22Rv1 (cell line): ENCODE data around the gene KLHL40.

ENCODE experiments used
- H3K27ac ChIP-seq: fragments of 450-650 bp; 2 replicates; pipeline ENCODE4 v1.5.1; 2017
- CTCF ChIP-seq: fragments of 450-650 bp; IDR thresholded peaks from 2 replicates; pipeline ENCODE4 v1.5.1; 2017; ENCODE audit warnings: mild to moderate bottlenecking
- ZFX ChIP-seq: fragments of 450-650 bp; IDR thresholded peaks from 2 replicates; pipeline ENCODE4 v1.6.1; 2017; ENCODE audit warnings: antibody characterized with exemption, borderline replicate concordance

Gene KLHL40

GRCh38 chr3:42691816-42692666 is 6.7 kb downstream of the KLHL40 start:
- H3K27ac ChIP-seq = no peak overlapping the region
- TF ChIP-seq ZFX (no peak), CTCF (no peak)

GRCh38 chr3:42692667-42693529 is 7.6 kb downstream of the KLHL40 start:
- H3K27ac ChIP-seq = no peak overlapping the region
- TF ChIP-seq CTCF (no peak), ZFX (no peak)

GRCh38 chr3:42693530-42693930 is 8.2 kb downstream of the KLHL40 start:
- TF ChIP-seq CTCF (no peak), ZFX (no peak)
- H3K27ac ChIP-seq = no peak overlapping the region

- H3K27ac ChIP-seq = no peak overlapping the region
- no peak for TF ChIP-seq ZFX
- no peak for TF ChIP-seq CTCF
Measured at GRCh38 chr3:42694366-42694765, 9.0 kb downstream of the KLHL40 start.

- TF ChIP-seq CTCF = no peak
- TF ChIP-seq ZFX = no peak
- no peak overlapping the region for H3K27ac ChIP-seq
Measured at GRCh38 chr3:42696356-42697288, 11.3 kb downstream of the KLHL40 start.

- TF ChIP-seq CTCF (no peak), ZFX (no peak)
- H3K27ac ChIP-seq = no peak overlapping the region
Measured at GRCh38 chr3:42697289-42698051, 12.1 kb downstream of the KLHL40 start.
